SW480 (cell line): ENCODE measurements around the gene VPS13A.
"Not testable (repeated sequence)": the region's sequence is repeated elsewhere in the genome, so short reads cannot be mapped to it uniquely, and the experiment has no call there.

Source experiments
- DNase-seq: peaks from one replicate; pipeline ENCODE4 v3.0.0-alpha.2; 2016; ENCODE audit warnings: low spot score

Gene VPS13A

DNA sequence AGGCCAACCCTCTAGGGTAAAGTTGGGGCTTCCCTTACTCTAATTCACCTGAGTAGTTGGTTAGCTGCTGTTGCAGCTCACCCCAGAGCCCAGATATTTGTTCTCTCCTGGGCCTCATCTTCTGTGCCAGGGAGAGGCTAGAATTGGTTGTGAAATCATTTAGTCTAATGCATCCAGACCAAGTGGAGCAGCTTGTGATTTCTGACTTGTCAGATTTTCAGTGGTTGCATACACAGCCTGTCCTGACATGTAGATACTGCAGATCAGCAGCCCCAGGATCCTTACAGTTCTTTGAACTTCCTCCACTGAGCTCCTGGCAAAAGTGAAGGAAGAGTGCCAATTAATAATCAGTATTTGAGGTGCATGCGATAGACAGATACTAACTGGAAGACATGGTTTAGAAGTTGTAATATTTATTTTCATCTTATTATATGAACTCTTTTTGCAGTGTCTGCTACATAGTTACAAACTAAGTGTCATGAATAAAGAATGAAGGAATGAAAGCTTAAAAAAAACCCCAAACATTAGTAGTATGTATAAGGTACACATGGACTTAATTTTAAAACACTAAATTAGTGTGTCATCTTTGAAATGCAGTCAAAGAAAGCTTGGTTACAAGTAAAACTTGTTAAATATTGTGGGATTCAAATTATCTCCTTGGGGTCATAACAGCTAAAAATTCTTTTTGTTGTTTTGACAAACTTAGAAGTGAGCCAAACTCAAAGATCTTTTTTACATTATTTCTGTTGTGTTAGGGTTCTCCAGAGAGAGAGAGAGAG, 128.5 kb downstream of the VPS13A start:
- no peak for DNase-seq

DNA sequence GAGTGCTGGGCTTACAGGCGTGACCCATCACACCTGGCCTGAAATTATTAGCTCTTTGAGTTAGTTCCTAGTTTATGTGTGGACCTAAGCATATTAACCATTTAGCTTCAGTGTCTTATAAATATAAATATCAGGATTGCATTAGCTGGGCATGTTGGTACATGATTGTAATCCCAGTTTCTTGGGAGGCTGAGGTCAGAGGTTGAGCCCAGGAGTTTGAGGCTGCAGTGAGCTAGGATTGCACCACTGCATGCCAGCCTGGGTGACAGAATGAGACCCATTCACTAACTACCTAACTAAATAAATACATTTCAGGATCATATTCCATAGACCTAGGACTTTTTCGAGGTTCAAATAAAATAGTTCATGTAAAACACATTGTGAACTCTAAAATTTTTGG, 129.8 kb downstream of the VPS13A start:
- no peak for DNase-seq

DNA sequence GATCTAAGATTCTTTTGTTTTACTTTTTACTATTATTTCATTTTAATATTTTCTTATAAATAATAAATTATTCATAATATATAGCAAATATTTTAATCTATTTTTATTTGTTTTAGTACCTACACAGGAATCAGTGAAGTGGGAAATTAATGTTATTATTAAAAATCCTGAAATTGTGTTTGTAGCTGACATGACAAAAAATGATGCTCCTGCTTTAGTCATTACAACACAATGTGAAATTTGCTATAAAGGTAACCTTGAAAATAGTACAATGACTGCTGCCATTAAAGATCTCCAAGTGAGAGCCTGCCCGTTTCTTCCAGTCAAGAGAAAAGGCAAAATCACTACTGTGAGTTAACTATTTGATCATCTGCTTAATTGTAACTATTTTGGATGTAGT, 138.7 kb downstream of the VPS13A start:
- no peak for DNase-seq

DNA sequence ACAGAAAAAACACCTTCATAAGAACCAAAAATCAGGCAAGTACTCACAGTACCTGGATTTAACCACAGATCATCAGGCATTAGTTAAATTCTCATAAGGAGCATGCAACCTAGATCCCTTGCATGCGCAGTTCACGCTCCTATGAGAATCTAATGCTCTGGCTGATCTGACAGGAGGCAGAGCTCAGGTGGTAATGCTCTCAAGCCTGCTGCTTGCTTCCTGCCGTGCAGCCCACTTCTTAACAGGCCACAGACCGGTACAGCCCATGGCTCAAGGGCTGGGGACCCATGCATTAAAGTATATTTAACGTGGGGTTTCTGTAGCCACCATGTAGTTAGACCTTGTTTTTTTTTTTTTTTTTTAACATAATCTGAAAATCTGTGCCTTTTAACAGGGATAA, 147.7 kb downstream of the VPS13A start:
- no peak for DNase-seq

DNA sequence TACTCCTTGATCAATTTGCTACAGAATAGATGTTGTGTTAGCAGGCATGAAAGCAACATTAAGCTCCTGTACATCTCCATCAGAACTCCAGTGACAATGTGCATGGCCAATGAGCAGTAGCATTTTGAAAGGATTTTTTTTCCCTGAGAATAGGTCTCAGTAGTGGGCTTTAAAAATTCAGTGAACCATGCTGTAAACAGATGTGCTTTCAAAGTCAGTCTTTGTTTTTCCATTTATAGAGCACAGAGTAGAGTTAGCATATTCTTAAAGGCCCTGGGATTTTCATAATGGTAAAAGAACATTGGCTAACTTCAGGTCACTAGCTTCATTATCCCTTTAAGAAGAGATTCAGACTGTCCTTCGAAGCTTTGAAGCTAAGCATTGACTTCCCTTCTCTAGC, 150.8 kb downstream of the VPS13A start:
- DNase-seq, result no peak

DNA sequence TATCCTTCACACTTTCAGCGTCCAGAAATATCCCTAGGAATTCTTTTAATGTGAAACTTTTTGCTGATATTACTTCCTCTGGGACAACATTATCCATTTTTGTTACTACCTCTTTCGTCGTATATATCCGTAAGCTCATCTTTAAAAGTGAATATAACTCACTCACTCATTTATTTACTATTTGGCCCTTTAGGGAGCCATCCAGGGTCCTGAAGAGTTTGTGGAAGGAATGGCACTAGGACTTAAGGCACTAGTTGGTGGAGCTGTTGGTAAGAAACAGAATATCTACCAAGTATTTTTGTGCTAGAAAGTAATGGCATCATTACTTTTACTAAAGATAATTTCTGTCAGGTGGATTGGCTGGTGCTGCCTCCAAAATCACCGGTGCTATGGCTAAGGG, 192.7 kb downstream of the VPS13A start:
- no peak for DNase-seq

DNA sequence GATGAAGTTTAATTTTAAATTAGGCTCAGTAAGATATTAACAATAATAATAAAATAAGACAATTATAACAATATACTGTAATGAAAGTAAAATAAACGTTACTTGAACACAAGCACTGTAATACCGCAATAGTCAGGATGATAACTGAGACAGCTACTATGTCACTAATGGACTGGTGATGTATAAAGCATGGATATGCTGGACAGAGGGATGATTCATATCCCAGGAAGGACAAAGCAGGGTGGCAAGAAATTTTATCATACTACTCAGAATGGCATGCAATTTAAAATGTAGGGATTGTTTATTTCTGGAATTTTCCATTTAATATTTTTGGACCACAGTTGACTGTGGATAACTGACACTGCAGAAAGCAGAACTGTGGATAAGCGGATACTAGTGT, 196.9 kb downstream of the VPS13A start:
- DNase-seq, result no peak

DNA sequence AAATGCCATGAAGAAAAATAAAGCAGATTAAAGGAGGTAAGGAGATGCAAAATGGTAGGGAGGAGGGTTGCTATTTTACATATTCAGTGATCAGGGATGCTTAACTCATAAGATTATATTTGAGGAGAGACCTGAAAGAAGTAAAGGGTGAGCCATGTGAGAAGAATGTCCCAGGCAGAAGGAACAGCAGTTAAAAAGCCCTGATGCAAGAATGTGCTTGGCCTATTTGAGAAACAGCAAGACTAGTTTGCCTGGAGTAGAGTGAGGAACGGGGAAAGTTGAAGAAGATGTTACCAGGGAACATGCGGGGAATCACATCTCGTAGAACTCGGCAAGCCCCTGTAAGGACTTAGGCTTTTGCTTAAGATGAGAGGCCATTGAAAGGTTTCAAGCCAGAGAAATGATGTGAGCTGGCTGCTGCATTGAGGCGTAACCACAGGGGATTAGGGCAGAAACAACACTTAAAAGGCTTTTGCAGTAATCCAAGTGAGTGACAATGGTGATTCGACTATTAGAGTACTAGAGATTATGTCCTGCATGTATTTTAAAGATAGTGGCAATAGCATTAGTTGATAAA, 198.7 kb downstream of the VPS13A start:
- no peak for DNase-seq

DNA sequence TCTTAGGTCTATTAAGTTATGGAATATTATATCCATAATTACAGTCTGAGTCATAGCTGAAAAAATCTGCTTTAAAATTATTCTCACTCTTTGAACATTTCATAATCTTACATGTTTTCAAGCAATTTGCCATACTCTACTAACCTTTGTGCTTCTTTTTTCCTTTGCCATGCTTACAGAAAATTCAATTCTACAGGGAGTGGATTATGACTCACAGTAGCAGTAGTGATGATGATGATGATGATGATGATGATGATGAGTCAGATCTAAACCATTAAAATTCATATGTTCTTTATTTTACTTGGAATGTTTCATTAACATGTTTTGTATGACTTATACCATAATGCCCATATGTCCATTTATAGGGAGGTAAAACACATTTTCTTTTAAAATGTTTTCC, 207.1 kb downstream of the VPS13A start:
- no peak for DNase-seq

DNA sequence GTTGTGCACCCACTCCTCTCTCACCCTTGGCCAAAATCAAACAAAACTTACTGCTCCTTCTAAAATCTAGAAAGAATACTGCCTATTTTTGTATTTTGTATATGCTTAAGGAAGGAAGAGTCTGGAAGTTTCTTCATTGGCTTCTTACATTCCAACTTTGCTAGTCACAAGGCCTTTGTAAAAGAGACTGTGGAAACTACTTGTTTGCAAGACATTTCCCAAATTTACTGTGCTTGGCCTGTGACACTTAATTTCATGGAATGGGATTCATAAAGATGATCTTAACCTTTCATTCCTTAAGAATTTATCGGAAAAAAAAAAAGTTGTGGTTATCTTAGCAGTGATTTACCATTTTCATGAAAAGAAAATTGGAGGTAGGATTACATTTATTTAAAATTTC, 208.9 kb downstream of the VPS13A start:
- DNase-seq, result no peak

DNA sequence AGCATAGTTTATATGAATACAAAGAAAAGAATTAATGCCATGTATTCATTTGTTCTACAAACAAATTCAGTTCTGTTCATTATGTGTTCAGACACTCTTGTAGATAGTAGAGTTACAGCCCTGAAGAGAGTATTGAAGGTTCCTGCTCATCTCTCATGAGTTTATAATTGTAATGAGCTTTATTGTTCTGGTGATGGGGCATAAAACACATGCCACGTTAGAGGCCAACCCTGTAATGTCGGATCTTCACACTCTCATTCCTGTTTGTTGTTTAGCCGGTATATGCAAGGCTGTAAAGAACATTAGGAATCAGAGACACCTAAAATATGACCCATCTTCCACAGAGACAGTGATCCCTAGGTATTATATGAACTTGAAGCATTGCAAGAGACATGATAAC, 214.5 kb downstream of the VPS13A start:
- DNase-seq, result no peak

DNA sequence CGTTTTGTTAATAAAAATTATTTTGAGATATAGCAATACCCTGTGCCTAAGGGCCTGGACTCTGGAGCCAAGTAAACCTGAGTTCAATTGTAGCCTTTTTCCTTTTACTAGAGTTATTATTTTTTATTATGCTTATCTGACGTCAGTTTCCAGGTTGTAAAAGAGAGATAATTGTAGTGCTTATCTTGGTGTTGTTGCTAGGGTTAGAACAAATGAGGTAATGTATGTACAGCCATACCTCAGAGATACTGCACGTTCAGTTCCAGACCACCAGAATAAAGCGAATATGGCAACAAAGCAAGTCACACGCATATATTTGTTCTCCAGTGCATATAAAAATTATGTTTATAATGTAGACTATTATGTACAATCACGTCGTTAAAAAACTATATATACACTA, 215.0 kb downstream of the VPS13A start:
- DNase-seq, result no peak

DNA sequence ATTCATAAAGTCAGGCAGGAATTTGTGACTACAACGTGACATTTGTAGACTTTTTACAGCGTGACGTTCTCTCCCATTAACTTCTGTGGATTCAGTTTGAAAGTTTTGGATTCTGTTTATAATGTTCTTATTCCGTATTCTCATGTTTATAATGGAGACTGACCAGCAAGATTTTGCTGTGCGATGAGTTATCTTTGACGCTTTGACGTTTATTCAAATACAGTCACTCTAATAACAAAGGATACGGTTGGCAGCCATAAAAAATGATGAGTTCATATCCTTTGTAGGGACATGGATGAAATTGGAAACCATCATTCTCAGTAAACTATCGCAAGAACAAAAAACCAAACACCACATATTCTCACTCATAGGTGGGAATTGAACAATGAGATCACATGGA, 221.2 kb downstream of the VPS13A start:
- DNase-seq, result not testable (repeated sequence)

DNA sequence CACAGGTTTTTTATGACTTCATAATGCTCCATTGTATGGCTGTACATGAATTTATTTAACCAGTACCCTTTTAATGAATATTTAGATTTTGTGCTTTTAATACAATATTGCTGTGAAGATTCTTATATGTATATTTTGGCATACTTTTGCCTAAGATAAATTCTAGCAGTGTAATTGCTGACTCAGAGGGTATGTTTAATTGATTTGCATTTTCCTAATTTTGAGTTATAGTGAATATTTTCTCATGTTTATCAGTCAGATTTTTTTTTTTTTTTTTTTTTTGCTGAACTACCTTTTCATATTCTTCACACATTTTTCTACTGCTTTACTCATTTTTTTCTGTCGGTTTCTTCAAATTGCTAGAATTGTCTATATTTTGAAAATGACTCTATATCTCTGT, 222.6 kb downstream of the VPS13A start:
- DNase-seq, result no peak

DNA sequence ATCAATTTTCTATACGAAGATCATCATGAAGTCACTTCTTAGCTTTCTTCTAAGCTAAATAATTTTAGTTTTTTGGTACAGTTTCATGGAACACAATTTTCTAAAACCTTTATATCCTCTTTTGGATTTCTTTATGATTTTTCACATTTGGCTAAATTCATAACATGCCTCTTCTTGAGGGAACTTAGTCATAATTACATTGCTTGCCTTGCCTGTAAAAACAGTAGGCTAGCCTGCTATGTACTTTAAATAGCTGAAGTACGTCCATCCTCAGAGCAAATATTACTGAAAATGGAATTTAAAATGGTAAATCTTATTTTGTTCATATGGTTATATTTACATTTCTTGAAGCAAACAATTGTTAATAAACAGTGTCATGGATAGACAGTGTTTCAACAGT, 225.0 kb downstream of the VPS13A start:
- DNase-seq, result no peak

DNA sequence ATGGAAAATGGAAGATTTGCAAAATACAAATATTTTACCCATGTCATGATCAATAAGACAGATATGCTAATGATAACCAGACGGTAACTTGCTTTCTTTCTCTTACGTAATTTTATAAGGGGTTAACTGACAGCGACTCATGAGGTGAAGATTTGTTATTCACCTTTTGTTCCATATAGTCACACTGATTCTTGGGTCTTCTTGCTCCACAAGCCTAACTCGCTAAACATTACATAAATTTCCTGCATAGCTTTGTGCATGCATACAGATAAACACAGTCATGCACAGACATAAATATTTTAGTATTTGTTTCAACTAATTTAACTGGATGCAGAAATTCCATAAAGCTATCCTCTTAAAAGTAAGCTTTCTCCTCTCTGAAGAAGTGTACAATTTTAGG, 225.9 kb downstream of the VPS13A start:
- no peak for DNase-seq

DNA sequence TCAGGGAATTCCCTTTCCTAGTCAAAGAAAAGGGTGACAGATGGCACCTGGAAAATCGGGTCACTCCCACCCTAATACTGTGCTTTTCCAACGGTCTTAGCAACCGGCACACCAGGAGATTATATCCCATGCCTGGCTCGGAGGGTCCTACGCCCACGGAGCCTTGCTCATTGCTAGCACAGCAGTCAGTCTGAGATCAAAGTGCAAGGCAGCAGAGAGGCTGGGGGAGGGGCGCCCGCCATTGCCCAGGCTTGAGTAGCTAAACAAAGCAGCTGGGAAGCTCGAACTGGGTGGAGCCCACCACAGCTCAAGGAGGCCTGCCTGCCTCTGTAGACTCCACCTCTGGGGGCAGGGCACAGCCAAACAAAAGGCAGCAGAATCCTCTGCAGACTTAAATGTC, 231.2 kb downstream of the VPS13A start:
- not testable (repeated sequence) for DNase-seq

DNA sequence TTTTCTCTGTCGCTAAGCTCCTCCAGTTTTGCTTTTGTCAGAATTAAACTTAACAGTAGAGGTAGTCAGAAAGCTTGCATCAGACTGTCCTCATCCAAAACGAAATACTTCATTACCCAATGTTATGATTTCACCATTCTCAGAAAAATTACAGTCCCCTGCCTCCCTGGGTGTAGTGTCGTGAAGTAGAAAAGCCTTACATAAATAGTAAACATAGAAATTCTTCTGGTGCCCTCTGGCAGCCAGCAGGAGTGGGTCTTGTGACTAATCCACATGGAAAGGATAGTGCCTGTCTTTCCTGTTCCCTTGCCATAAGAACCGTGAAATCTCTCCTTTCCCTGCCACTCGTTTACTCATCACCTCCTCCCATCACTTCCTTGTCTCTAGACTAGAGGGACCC, 240.2 kb downstream of the VPS13A start:
- DNase-seq, result no peak

DNA sequence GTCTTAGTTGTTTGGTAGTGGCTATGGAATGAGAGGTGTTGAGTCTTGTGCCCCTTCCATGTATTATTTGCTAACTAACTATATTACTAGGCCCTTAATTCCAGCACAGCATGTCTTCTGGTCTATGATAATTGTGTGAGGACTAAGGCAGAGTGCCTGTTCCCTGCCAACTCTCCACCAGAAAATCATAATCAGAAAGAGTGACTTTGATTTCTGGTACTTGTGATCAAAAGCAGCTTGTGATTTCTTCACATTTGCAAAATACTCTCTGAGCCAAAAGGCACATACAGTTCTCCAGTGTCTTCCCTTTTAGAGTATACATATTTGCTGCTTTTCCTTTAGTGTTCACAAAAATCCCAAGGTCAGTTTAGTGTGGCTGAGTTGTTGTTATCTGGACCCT, 240.9 kb downstream of the VPS13A start:
- DNase-seq, result no peak

DNA sequence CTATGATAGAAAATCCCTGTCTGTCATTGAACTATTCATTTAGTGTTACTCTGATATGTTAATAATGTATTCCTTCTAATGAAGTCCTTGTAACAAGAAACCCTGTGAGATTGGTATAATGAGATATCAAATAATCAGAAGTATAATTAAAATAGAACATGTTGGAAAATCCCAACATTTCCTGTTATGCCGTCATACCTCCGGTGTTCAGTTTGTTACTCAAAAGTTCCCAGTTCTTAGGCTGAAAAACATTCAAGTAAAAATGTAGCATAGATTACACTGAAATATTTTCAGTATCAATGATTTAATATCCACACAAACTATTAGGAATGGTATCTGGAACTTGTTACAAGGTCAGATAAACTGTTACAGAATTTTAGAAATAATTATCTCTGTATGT, 243.3 kb downstream of the VPS13A start:
- DNase-seq, result no peak

DNA sequence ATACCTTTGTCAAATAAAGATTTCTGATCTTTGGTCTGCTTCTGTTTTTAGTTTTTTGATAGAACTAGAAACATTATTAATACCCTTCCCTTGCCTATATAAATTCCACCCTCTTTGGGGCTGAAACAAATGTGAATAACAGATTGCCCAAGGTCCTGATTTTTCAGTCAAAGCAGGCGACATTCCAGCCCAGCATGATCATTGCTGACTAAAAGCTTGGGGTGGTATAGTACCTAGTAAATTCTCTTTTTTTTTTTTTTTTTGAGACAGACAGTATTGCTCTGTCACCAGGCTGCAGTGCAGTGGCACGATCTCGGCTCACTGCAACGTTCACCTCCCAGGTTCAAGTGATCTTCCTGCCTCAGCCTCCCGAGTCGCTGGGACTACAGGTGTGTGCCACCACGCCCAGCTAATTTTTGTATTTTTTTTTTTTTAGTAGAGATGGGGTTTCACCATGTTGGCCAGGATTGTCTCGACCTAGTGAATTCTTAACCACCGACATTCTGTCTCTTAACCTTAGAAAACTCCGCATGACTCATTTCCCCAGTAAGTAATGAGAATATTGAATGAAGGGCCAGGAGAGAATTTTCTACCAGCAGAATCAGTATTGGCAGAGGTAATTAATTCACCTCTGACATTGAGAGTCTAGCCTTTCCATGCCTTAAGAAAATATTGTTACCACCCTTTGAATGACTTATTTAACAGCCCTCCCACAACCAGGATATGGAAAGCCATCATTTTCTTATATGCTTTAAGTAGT, 244.4 kb downstream of the VPS13A start:
- no peak for DNase-seq

DNA sequence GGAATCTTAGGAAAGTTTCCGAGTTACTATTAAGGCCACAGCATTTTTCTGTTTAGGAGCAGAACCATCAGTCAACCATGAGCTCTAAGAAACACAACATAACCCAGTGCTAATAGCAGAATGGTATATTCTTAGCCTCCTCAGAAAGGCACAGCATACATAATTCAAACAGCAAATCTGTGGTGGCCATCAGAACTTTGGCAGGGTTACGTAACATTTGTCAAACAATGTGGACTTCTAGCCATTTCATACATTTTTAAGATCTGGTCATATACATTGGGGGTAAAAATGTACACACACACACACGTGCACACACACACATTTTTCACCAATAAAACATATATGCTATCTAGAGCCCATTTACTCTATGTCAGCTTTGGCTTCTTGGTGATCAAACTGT, 245.6 kb downstream of the VPS13A start:
- no peak for DNase-seq

DNA sequence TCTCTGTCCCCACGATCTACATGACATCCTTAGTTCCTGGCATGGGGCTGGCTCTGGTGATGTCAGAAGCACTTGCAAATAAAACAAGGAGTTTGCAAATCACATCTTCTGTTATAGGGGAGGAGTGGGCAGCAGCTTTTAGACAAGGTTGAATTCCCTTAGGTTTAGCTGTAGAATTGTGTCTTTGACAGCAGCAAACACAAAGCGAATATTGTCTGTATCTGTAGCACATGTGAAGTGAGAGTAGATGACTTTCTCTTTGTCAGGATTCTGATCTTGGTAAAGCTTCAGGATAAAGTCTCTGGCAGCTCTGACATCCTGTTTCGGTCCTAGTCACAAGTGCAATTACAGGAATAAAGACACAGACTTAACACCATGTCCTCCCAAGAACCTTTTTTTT, 246.5 kb downstream of the VPS13A start:
- no peak for DNase-seq
